ENCODE data around the gene FGFRL1. TPM values are rescaled to one million over a fixed set of nuclear protein-coding genes. Genes with fewer than 3 reads are reported as not detected.

The FGFRL1 gene
- total RNA-seq, 3 donors from 2014 or later = 19.8 to 40.0 (median 22.9) TPM

GRCh38 chr4:968621-969394 lies 42.6 kb upstream of the FGFRL1 start:
- Histone ChIP-seq H3K9me3 (no peaks in the 10 kb centered on the region), H3K4me3 (no peak overlapping the region), H3K36me3 (no peaks in the 10 kb centered on the region), H3K27me3 (no peaks in the 10 kb centered on the region), H3K4me1 (peaks cover 16% of the 10 kb centered on the region in 2 donors), H3K27ac (no peak overlapping the region)
- intact Hi-C loops (cut with DNase I; ENCODE audit: low total_unique reads) = no loop called here
- DNase-seq (ENCODE audit: low spot score in 2 of 2) = no peak
- TF ChIP-seq CTCF (IDR thresholded peaks at IDR 0.05) (no peak), POLR2AphosphoS5 (IDR thresholded peaks at IDR 0.05) (no peak), POLR2A (IDR thresholded peaks at IDR 0.05) (no peak)

- Histone ChIP-seq H3K9me3 (no peaks in the 10 kb centered on the region), H3K27me3 (no peaks in the 10 kb centered on the region), H3K4me3 (no peak overlapping the region), H3K4me1 (peaks cover 16% of the 10 kb centered on the region in 2 donors), H3K36me3 (no peaks in the 10 kb centered on the region), H3K27ac (no peak overlapping the region)
- no peak for DNase-seq (ENCODE audit: low spot score in 2 of 2)
- TF ChIP-seq CTCF (IDR thresholded peaks at IDR 0.05) (no peak), POLR2AphosphoS5 (IDR thresholded peaks at IDR 0.05) (no peak), POLR2A (IDR thresholded peaks at IDR 0.05) (no peak)
- intact Hi-C loops (cut with DNase I; ENCODE audit: low total_unique reads) = no loop called here
Observed at GRCh38 chr4:970046-970745, 41.2 kb upstream of the FGFRL1 start.

- no peaks in the 10 kb centered on the region for H3K27me3 ChIP-seq
- H3K9me3 ChIP-seq = no peaks in the 10 kb centered on the region
- H3K4me1 ChIP-seq = peaks cover 16% of the 10 kb centered on the region in 2 donors
- intact Hi-C loops (cut with DNase I; ENCODE audit: low total_unique reads) = no loop called here
- no peak for DNase-seq (ENCODE audit: low spot score in 2 of 2)
- no peak overlapping the region for H3K4me3 ChIP-seq
- no peaks in the 10 kb centered on the region for H3K36me3 ChIP-seq
- H3K27ac ChIP-seq = no peak overlapping the region
- TF ChIP-seq POLR2AphosphoS5 (IDR thresholded peaks at IDR 0.05) = no peak
- TF ChIP-seq CTCF (IDR thresholded peaks at IDR 0.05) = no peak
- no peak for TF ChIP-seq POLR2A (IDR thresholded peaks at IDR 0.05)
Observed at GRCh38 chr4:970854-971520, 40.4 kb upstream of the FGFRL1 start.

GRCh38 chr4:971666-972500 lies 39.5 kb upstream of the FGFRL1 start:
- H3K27me3 ChIP-seq = no peaks in the 10 kb centered on the region
- intact Hi-C loops (cut with DNase I; ENCODE audit: low total_unique reads) = no loop called here
- no peak for TF ChIP-seq CTCF (IDR thresholded peaks at IDR 0.05)
- TF ChIP-seq POLR2A (IDR thresholded peaks at IDR 0.05) = no peak
- TF ChIP-seq POLR2AphosphoS5 (IDR thresholded peaks at IDR 0.05) = no peak
- no peaks in the 10 kb centered on the region for H3K36me3 ChIP-seq
- H3K4me3 ChIP-seq = peak overlapping the region; percentile 82 to 97 (median 84)
- H3K9me3 ChIP-seq = no peaks in the 10 kb centered on the region
- no peak overlapping the region for H3K27ac ChIP-seq
- H3K4me1 ChIP-seq = peaks cover 16% of the 10 kb centered on the region in 2 donors
- DNase-seq (ENCODE audit: low spot score in 2 of 2) = no peak

Data from breast epithelium (tissue), 4 donors.